Fibroblast of pulmonary artery (primary cell): Measurements from ENCODE around the gene NELFA.
A peak's percentile ranks its signal among the peaks of the same experiment; 100 is the strongest.

ENCODE experiments used
- DNase-seq: peaks from one replicate; pipeline ENCODE4 v3.0.0-alpha.2; 2010; ENCODE audit warnings: low read depth
- H3K4me3 ChIP-seq: replicated peaks from 2 replicates; pipeline ENCODE4 v1.5.1; 2011; ENCODE audit warnings: low read depth, mild to moderate bottlenecking, control low read depth, low read length, moderate library complexity
- TF ChIP-seq, protein P1 (sequence below): IDR thresholded peaks from 2 replicates; pipeline ENCODE4 v1.5.1; 2011; ENCODE audit warnings: mild to moderate bottlenecking, control low read depth, low read length, inconsistent platforms; ENCODE audit errors: missing control alignments

NELFA gene

GRCh38 chr4:1969928-1970723 is 38.6 kb downstream of the NELFA start:
- H3K4me3 ChIP-seq = no peak overlapping the region
- DNase-seq = no peak
- TF ChIP-seq, protein P1, sequence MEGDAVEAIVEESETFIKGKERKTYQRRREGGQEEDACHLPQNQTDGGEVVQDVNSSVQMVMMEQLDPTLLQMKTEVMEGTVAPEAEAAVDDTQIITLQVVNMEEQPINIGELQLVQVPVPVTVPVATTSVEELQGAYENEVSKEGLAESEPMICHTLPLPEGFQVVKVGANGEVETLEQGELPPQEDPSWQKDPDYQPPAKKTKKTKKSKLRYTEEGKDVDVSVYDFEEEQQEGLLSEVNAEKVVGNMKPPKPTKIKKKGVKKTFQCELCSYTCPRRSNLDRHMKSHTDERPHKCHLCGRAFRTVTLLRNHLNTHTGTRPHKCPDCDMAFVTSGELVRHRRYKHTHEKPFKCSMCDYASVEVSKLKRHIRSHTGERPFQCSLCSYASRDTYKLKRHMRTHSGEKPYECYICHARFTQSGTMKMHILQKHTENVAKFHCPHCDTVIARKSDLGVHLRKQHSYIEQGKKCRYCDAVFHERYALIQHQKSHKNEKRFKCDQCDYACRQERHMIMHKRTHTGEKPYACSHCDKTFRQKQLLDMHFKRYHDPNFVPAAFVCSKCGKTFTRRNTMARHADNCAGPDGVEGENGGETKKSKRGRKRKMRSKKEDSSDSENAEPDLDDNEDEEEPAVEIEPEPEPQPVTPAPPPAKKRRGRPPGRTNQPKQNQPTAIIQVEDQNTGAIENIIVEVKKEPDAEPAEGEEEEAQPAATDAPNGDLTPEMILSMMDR = no peak

DNA sequence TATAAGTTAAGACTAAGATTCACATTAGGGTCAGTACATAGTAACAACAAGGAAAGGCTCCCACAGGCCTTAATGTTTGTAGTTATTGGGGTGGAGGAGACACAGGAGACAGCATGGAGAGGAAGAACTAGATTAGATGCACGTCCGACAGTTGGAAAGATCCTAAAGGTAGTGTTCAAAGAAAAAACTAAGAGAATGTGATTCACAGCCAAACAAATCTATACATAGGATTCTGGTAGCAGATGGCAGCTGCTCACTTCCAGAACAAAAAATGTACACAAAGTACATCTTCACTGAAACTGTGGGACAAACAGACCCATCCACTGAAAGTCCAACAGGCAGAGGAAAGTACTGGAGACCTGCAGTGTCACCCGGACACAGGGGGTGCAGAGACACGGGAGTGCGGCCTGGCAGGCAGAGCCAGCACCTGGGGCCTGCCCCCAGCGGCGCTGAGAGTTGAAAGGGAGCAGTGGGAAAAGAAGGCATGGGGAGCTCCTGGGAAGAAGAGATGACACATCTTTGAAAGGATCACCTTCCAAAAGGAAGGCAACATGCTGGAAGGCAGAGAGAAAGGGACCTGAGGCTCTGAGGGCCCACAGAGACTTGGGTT is 40.0 kb downstream of the NELFA start:
- no peak for DNase-seq
- H3K4me3 ChIP-seq = no peak overlapping the region
- TF ChIP-seq, protein P1 = no peak

GRCh38 chr4:1967512-1968149 is 41.1 kb downstream of the NELFA start:
- H3K4me3 ChIP-seq = no peak overlapping the region
- TF ChIP-seq, protein P1 = no peak

GRCh38 chr4:1964971-1965370 is 43.8 kb downstream of the NELFA start:
- no peak for DNase-seq
- TF ChIP-seq, protein P1 = no peak
- H3K4me3 ChIP-seq = no peak overlapping the region

More at GRCh38 chr4:1967512-1968149, 41.1 kb downstream of the NELFA start:
- DNase-seq = peak; percentile 11

GRCh38 chr4:1964443-1964842 is 44.3 kb downstream of the NELFA start:
- TF ChIP-seq, protein P1 = no peak
- no peak for DNase-seq

DNA sequence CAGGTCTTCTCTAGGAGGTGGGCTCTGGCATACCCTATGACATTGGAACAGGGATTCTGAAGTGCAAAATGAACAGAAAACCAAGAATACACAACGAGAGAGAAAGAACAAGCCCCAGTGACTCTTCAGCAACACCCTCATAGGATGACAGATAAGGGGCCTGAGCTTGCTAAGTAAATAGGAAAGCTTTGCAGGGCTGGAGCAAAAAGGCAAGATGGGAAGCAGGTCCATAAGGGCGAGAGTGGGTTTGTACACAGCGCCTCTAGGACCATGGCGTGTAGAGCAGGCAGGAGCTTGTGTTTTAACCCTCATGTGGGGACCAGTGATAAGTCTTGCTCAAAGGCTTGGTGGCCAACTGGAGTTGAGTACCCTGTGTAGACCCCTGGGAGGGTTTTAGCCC is 45.8 kb downstream of the NELFA start:
- H3K4me3 ChIP-seq = no peak overlapping the region
- TF ChIP-seq, protein P1 = no peak
- DNase-seq = no peak

More at GRCh38 chr4:1964443-1964842, 44.3 kb downstream of the NELFA start:
- H3K4me3 ChIP-seq = no peak overlapping the region
